ENCODE measurements around the gene CNIH2.
"Not testable (repeated sequence)": the region's sequence is repeated elsewhere in the genome, so short reads cannot be mapped to it uniquely, and the experiment has no call there.

The CNIH2 gene

GRCh38 chr11:66247295-66247694, 30.7 kb upstream of the CNIH2 start:
- Histone ChIP-seq H3K4me3 (ENCODE audit: low read depth in 1 of 2, low read length in 1 of 2) (no peak overlapping the region), H3K36me3 (peaks cover 74% of the 10 kb centered on the region), H3K27me3 (no peaks in the 10 kb centered on the region), H3K27ac (peak overlapping the region; percentile 50), H3K9me3 (no peaks in the 10 kb centered on the region), H3K4me1 (ENCODE audit: control insufficient read depth in 1 of 2, insufficient read depth in 1 of 2, low read depth in 1 of 2, low read length in 1 of 2) (no peaks in the 10 kb centered on the region)
- no peak for TF ChIP-seq CTCF (IDR thresholded peaks at IDR 0.05)

GRCh38 chr11:66247801-66248200, 30.2 kb upstream of the CNIH2 start:
- Histone ChIP-seq H3K27me3 (no peaks in the 10 kb centered on the region), H3K27ac (peak overlapping the region; percentile 50), H3K4me1 (ENCODE audit: control insufficient read depth in 1 of 2, insufficient read depth in 1 of 2, low read depth in 1 of 2, low read length in 1 of 2) (no peaks in the 10 kb centered on the region), H3K4me3 (ENCODE audit: low read depth in 1 of 2, low read length in 1 of 2) (no peak overlapping the region), H3K36me3 (peaks cover 69% of the 10 kb centered on the region), H3K9me3 (no peaks in the 10 kb centered on the region)
- TF ChIP-seq CTCF (IDR thresholded peaks at IDR 0.05): no peak

GRCh38 chr11:66248903-66249302, 29.1 kb upstream of the CNIH2 start:
- no peak for TF ChIP-seq CTCF (IDR thresholded peaks at IDR 0.05)
- Histone ChIP-seq H3K27ac (no peak overlapping the region), H3K36me3 (peaks cover 58% of the 10 kb centered on the region)

GRCh38 chr11:66251809-66252208, 26.2 kb upstream of the CNIH2 start:
- no peaks in the 10 kb centered on the region for H3K9me3 ChIP-seq

More at GRCh38 chr11:66248903-66249302, 29.1 kb upstream of the CNIH2 start:
- H3K4me1 ChIP-seq (ENCODE audit: control insufficient read depth in 1 of 2, insufficient read depth in 1 of 2, low read depth in 1 of 2, low read length in 1 of 2): no peaks in the 10 kb centered on the region
- no peak overlapping the region for H3K4me3 ChIP-seq (ENCODE audit: low read depth in 1 of 2, low read length in 1 of 2)
- no peaks in the 10 kb centered on the region for H3K9me3 ChIP-seq
- H3K27me3 ChIP-seq: peaks cover 9% of the 10 kb centered on the region

GRCh38 chr11:66253081-66253480, 24.9 kb upstream of the CNIH2 start:
- H3K27ac ChIP-seq; H3K4me3 ChIP-seq (ENCODE audit: low read depth in 1 of 2, low read length in 1 of 2); H3K9me3 ChIP-seq: not testable (repeated sequence)
- Histone ChIP-seq H3K27me3 (peaks cover 51% of the 10 kb centered on the region), H3K4me1 (ENCODE audit: control insufficient read depth in 1 of 2, insufficient read depth in 1 of 2, low read depth in 1 of 2, low read length in 1 of 2) (peaks cover 9 to 12% of the 10 kb centered on the region in 2 experiments), H3K36me3 (peaks cover 19% of the 10 kb centered on the region)

More at GRCh38 chr11:66251809-66252208, 26.2 kb upstream of the CNIH2 start:
- H3K27me3 ChIP-seq: peaks cover 38% of the 10 kb centered on the region
- no peak for TF ChIP-seq CTCF (IDR thresholded peaks at IDR 0.05)
- no peaks in the 10 kb centered on the region for H3K4me1 ChIP-seq (ENCODE audit: control insufficient read depth in 1 of 2, insufficient read depth in 1 of 2, low read depth in 1 of 2, low read length in 1 of 2)
- peaks cover 32% of the 10 kb centered on the region for H3K36me3 ChIP-seq
- H3K27ac ChIP-seq: no peak overlapping the region
- no peak overlapping the region for H3K4me3 ChIP-seq (ENCODE audit: low read depth in 1 of 2, low read length in 1 of 2)

GRCh38 chr11:66258473-66258893, 19.5 kb upstream of the CNIH2 start:
- Histone ChIP-seq H3K36me3 (no peaks in the 10 kb centered on the region), H3K27me3 (peaks cover 64% of the 10 kb centered on the region), H3K9me3 (no peaks in the 10 kb centered on the region), H3K4me3 (ENCODE audit: low read depth in 1 of 2, low read length in 1 of 2) (peak overlapping the region; percentile 68 to 73), H3K27ac (no peak overlapping the region), H3K4me1 (ENCODE audit: control insufficient read depth in 1 of 2, insufficient read depth in 1 of 2, low read depth in 1 of 2, low read length in 1 of 2) (peaks cover 15 to 19% of the 10 kb centered on the region in 2 experiments)
- TF ChIP-seq CTCF (IDR thresholded peaks at IDR 0.05): no peak
